OCI-LY1 (cell line): ENCODE results near the gene IL20RA.

Experiments
- EZH2 ChIP-seq: fragments of 200-600 bp; sonication (generic), shearing (Covaris generic); IDR thresholded peaks from 2 replicates; pipeline ENCODE4 v1.8.0; 2017; ENCODE audit warnings: borderline replicate concordance, mixed run types, mild to moderate bottlenecking, antibody characterized with exemption, low read length, moderate library complexity, mixed read lengths
- TF ChIP-seq, protein P1 (sequence below): fragments of 200-600 bp; sonication (generic), shearing (Covaris generic); IDR thresholded peaks from 2 replicates; pipeline ENCODE4 v1.5.1; 2017; ENCODE audit warnings: mild to moderate bottlenecking, antibody characterized with exemption, low read length, moderate library complexity, mixed read lengths

GRCh38 chr6:137043710-137044365 is 927 bp downstream of the IL20RA start:
- TF ChIP-seq, protein P1, sequence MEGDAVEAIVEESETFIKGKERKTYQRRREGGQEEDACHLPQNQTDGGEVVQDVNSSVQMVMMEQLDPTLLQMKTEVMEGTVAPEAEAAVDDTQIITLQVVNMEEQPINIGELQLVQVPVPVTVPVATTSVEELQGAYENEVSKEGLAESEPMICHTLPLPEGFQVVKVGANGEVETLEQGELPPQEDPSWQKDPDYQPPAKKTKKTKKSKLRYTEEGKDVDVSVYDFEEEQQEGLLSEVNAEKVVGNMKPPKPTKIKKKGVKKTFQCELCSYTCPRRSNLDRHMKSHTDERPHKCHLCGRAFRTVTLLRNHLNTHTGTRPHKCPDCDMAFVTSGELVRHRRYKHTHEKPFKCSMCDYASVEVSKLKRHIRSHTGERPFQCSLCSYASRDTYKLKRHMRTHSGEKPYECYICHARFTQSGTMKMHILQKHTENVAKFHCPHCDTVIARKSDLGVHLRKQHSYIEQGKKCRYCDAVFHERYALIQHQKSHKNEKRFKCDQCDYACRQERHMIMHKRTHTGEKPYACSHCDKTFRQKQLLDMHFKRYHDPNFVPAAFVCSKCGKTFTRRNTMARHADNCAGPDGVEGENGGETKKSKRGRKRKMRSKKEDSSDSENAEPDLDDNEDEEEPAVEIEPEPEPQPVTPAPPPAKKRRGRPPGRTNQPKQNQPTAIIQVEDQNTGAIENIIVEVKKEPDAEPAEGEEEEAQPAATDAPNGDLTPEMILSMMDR: no peak
- no peak for TF ChIP-seq EZH2
